T-helper 22 cell (primary cell): ENCODE results near the gene ALOX12.
A peak's percentile ranks its signal among the peaks of the same experiment; 100 is the strongest.

Experiments used
- DNase-seq: peaks from one replicate; pipeline ENCODE4 v3.0.0-alpha.2; 2020; ENCODE audit warnings: low read depth

The ALOX12 gene

DNA sequence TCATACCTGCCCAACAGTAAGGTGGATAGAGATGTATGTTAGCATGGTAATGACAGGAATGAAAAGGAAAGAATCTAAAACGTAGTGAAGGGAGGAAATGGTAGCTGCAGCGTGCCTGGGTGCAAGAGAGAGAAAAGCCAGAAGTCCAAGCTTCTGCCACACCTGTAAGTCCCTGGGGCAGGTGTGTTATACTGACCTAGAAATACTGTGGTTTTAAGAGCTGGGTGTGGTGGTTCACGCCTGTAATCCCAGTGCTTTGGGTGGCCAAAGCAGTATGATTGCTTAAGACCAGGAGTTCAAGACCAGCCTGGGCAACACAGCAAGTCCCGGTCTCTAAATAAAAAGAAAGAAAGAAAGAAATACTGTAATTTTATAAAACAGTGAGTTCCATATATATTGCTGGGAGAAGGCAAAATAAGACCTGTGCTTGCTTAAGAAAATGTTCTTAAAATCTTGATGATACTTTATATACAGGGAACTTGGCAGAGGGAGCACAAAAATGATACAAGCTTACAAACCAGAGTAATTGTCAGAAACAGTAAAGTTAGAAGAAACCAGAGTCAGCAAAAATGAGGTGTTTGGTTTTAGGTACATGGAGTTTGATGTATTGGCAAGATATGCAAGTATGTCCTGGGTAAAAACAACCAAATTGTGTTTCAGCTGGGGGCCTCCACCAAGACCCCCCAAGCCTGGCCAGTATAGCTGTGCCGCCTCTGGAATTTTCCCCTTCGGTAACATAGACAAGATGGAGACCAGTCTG is 6.6 kb downstream of the ALOX12 start:
- no peak for DNase-seq

DNA sequence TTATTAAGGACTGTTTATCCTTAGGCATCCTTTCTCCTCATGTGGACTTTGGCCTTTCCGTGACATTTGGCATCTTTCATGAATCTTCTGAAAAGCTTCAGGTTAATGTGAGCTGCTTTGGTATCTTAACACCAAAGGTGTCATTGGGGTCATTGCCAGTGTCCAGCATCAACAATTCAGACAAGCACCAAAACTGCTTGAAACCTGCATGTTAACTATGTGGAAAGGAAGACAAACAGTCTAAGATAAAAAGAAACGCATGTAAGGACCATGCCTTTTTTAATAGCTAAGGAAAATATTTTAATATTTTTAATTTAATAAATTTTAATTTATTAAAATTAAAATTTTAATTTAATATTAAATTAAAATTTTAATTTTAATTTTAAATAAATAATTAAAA is 7.9 kb downstream of the ALOX12 start:
- no peak for DNase-seq

DNA sequence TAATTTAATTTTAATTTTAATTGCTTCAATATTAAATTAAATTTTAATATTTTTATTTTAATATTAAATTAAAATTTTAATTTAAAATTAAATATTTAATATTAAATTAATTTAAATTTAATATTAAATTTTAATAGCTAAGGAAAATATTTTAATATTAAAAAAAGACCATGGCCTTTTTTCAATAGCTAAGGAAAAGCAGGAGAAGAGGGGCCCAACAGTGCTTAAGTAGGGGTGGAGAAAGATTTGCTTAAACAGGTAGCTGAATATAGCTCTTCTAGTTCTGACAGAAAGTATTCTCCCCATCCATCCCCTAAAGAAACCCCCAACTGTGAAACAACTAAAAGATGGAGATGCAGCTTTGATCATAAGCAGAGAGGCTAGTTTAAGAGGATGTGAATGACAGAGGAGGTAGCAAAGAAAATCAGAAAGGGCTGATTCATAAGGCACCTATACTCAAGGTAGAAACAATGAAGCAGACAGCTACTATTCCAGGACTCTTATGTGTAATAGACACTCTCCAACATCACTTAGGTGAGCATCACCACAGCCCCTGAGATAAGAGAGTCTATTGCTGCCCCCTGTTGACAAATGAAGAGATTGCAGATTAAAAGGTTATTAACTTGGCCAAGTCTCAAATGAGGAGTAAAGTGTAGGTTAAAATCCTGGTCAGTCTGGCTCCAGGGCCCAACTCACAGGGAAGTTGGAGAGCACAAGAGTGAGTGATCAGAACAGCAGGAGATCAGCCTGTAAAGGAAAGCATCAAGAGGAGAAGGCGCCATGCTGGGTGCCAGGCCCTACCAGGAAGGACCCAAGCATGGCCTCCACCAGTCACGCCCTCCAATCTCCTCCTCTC is 8.8 kb downstream of the ALOX12 start:
- DNase-seq = no peak

DNA sequence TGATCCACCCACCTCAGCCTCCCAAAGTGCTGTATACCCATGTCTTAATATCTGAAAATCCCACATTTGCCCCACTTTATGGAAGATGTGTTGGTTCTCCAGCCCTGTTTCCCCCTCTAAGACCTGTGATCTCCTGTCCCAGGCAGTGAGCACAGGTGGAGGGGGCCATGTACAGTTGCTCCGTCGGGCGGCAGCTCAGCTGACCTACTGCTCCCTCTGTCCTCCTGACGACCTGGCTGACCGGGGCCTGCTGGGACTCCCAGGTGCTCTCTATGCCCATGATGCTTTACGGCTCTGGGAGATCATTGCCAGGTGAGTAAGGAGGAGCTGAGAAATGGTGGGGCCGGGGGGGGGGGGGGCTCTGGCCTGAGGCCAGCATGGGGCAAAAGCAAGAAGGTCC is 9.9 kb downstream of the ALOX12 start:
- DNase-seq = no peak

DNA sequence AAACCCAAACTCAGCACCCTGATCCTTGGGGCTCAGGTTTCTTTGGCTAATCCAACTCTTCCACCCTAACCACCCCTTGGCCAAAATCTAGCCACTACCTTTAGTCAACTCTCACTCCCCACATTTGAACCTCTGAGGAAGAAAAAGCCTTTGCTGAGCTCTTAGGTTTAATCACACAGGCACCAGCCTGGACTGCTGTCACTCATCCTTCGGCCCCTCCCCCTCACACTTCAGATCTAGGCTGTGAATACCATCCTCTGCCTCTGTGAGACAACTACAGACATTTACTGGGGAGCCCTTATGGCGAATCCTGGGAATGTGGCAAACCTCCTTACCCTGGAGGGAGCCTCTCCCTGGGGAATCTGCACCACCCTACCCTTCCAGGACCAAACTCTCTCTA is 11.3 kb downstream of the ALOX12 start:
- no peak for DNase-seq

DNA sequence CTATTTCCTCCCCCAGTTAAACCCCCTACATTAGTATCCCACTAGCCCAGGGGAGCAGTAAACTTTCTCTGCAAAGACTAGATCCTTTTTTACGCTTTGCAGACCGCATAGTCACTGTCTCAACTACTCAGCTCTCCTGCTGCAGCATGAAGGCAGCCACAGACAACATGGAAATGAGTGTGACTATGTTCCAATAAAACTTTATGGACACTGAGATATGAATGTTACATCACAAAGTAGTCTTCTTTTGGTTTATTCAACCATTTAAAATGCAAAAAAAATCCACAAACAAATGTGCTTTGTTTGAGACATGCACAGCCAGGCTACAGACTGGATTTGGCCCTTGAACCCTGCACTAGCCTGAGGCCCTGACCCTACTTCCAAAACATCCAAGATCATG is 14.7 kb downstream of the ALOX12 start:
- no peak for DNase-seq

DNA sequence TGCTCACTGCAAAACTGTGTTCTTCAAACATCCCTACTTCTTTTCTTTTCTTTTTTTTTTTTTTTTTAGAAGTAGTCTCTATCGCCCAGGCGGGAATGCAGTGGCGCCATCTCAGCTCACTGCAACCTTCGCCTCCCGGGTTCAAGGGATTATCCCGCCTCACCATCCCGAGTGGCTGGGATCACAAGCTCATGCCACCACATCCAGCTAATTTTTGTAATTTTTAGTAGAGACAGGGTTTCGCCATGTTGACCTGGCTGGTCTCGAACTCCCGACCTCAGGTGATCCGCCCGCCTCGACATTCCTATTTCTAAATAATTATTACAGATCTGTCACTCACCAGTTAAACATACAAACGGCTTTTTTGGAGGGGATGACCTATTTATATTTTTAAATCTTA is 15.6 kb downstream of the ALOX12 start:
- DNase-seq = no peak

DNA sequence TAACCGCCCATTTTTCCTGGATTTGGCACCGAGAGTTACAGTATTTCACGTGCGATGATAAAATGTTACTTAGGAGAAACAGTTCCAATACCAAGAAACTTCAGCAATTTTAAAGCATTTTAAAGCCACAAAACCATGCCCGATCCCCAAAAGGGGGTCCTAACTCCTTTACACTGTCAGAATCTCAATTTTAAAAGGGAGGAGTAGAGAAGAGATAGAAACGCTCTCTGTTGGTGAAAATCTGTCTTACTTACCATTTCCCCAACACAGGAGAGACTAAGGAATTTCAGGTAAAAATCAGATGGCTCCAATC is 16.0 kb downstream of the ALOX12 start:
- no peak for DNase-seq

DNA sequence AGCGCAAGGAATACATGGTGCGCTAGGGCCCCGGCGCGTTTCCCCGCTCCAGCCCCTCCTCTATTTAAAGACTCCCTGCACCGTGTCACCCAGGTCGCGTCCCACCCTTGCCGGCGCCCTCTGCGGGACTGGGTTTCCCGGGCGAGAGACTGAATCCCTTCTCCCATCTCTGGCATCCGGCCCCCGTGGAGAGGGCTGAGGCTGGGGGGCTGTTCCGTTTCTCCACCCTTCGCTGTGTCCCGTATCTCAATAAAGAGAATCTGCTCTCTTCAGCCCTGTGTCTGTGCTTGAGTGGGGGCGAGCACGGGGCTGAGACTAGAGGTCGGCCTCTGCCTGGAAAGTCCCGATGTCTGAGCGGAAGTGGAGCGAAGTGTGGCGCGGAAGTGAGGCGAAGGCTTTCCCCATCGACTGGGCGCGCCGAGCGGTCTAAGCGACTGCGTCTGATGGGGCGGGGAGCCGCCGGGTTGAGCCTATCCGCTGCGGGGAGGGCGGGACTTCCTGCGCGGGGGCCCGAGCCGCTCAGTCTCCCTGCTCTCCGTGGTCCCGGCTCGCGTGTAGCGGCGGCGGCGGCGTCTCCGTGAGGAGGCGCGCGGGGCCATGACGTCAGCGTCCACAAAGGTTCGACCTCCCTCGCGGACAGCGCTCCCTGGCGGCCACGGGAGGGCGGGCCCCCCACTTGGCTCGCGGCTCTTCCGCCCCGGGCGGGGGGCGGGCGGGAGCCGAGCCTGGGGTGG is 18.6 kb downstream of the ALOX12 start:
- DNase-seq = peak; percentile 98

DNA sequence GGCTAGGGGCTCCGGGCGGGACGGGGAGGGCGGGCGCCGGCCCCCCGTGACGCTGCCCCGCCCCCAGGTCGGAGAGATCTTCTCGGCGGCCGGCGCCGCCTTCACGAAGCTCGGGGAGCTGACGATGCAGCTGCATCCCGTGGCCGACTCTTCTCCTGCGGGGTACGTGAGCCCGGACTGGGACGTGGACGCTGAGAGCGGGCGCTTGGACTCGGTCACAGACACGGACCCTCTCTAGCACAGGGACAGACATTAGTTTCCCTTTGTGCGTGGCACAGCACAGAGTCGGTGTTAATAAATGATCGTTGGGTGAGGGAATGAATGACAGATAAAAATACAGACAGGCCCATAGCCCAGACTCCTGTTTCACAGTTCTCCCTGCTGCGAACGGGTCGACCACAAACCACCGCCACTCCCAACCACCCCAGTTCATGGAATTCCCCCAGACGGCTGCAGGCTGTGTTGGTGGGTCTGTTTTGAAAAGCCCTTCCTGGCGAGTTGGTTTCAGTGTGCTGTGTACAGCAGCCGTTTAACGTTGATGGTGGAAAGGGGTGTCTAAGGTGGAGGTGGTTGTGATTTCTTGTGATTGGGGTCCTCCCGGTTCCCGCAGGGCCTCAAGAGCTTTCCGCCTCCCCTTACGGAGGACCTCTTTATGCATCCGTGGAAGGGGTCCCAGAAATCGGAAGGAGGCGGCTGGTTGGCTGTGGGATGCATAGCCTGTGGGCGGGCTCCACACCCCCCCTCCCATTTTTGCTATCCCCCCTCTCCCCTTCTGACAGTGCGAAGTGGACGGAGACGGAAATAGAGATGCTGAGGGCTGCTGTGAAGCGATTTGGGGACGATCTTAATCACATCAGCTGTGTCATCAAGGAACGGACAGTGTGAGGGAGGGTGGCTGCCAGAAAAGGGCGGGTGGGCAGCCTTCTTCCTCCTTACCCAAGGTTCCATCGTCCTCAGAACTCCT is 19.4 kb downstream of the ALOX12 start:
- peak; percentile 84 for DNase-seq

DNA sequence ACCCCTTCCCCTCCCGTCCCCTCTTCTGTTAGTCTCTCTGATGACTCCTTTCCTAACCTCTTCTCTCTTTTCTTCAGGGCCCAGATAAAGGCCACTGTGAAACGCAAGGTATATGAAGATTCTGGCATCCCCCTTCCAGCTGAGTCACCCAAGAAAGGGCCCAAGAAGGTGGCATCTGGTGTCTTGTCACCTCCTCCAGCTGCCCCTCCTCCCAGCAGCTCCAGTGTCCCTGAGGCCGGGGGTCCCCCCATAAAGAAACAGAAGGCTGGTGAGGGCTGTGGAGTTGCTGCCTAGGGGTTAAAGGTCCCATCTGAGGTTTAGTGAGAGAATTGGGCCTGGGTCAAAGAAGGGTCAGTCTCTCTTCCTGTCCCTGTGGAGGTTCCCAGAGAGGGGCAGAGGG is 20.6 kb downstream of the ALOX12 start:
- no peak for DNase-seq

DNA sequence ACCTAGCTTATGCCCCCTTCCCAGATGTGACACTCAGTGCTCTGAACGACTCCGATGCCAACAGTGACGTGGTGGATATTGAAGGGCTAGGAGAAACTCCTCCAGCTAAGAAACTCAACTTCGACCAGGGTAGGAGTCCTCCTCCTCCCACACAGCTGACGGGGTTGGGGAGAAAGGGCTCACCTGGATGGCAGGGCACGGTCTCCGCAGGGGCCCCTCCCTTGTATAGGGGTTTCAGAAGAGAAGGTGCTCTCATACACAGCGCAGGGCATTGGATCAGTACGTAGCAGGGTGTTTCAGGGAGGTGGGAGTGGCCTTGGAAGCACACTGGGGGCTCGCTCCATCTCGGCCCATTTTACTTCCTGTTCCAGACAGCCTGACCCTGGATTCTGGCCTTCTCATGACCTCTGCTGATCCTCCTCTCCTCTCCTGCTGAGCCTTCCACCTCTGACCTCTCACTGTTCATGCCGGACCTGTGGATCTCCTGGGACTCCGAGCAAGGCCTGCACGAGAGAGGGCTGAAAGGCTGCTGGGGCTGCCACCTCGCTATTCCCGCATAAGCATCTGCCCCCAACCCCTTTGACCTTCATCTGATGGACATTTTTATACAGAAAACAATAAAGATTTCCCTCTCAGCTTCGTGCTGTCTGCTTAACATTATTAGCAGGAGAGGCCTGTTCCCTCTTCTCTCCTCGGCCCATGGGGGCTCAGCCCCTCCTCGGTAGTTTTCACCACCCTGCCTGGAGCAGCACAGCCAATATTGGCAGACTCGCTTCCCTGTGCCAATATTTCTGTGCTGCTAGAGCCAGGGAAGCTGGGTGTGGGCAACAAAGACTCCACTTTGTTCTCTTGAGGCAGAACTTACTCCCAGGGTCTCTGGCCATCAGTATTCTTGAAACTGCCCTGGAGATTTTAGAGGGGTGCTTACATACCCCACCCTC is 21.3 kb downstream of the ALOX12 start:
- DNase-seq = no peak

DNA sequence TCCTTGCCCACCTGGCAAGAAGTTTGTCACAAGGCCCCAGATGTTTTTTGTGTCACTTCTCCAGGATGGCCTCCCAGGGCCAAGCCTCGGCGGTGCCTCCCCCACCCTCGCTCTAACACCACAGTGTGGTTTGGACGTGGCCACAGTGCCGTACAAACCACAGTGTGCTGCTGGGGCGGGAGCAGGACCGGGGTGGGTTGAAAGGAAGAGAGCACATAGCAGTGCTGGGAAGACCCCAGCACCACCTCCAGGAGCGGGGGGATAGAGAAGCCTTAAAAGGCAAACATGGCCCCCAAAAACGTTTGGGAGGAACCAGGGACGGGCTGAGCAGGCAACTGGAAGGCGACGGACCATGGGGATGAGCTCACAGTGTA is 22.0 kb downstream of the ALOX12 start:
- no peak for DNase-seq

DNA sequence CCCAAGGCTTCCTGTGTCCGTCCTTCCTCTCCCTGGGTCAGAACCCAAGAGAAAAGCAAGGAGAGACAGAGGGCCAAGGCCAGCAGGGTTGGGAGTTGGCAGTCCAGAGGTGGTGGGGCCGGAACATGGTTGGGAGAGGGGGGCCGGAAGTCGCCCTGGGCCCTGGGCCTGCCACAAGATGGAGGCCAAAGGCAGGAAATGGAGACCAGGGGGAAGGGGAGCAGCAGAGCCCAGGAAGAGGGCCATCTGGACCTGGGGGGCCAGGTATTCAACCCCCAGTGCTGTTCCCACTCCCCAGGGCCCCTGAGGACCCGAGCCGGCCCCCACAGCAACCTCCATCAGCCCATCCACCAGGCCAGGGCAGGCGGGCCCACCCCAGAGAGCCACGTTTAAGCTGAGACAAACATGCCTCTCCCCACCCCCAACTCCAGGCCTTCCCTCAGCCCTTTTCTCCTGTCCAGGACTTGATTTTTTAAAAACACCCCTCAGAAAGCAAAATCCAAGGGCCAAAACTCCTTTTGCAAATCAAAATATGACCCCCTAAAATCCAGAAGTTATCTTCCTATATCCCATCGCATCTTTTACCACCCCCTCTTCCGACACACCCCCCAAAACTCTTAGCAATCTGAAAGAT is 22.6 kb downstream of the ALOX12 start:
- no peak for DNase-seq

DNA sequence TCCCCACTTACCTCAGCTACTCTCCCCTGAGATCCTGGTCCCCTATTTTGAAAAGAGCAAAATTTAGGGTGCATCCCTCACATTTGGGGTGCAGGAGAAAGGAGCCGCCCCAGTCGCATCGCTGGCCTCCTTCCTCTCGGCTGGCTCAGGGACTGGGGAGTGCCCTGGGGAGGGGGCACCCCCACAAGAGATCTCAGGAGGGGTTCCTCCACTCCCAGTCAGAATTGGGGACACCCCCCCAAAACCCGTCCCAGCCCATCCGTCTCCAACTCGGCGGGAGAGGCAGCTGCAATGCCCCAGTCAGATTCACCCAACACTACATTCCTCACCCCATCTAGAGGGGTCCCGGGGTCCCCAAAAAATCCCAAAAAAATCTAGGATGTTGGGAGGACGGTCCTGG is 23.5 kb downstream of the ALOX12 start:
- DNase-seq = no peak

DNA sequence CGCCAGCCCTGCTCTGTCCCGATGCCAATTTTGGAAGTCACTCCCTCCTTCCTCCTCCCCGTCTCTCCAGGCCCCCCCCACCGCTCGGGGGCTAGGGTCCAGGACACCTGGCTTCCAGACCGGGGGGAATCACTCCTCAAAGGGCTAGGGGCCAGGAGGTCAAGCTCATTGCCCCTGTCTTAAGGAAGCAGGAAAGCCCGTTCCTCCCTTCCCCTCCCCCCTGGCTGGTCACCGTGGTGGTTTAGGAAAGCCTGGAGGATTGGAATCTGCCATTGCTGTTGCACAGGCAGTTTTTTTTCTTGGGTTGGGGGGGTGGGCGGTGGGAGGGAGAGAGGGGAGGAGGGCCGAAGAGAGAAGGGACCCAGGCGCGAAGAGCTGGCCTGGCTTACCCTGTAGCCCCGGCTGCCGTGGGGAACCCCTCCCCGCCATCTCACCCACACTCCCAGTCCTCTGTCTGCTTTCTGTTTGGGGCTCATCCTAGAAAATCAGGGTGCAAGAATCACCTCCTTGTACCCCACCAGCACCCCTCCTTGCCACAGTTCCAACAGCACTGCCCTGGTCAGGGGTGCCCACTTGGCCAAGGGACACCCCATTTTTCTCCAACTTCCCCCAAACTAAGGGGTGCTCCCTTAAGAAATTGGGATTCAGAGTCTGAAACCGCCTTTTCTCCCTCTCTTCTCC is 24.1 kb downstream of the ALOX12 start:
- DNase-seq = no peak

DNA sequence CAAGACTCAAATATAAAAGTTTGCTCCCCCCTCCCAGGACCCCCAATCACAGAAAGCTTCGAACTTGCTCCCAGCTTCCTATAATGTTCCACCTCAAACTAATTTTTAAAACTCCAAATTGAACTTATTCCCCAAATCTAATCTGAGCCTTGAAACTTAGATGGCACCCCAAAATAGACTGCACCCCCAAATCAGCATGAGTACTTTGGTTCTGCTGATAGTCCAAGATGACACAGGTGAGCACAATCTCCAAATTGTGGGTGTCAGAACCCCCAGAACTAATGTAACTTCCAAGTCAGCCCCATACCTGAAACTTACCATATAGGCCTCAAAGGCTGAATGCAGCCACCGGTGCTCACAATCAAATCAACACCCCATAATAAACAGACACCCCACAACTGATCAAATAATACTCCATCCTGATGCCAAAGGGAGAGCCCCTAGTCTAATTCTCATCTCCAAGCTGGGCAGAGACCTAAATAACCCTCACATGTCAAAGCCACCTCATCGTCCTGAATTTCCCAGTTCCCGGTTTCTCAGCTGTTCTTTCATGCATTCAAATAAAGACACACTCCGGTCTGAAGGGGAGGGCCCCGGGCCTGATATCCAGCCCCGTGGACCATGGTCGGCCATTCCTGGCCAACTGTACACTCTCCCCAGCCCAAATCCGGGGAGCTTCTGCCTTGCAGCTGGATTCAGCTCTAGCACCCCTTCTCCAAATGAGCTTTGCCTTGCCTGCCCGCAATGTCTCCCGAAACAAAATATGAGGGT is 25.2 kb downstream of the ALOX12 start:
- no peak for DNase-seq

DNA sequence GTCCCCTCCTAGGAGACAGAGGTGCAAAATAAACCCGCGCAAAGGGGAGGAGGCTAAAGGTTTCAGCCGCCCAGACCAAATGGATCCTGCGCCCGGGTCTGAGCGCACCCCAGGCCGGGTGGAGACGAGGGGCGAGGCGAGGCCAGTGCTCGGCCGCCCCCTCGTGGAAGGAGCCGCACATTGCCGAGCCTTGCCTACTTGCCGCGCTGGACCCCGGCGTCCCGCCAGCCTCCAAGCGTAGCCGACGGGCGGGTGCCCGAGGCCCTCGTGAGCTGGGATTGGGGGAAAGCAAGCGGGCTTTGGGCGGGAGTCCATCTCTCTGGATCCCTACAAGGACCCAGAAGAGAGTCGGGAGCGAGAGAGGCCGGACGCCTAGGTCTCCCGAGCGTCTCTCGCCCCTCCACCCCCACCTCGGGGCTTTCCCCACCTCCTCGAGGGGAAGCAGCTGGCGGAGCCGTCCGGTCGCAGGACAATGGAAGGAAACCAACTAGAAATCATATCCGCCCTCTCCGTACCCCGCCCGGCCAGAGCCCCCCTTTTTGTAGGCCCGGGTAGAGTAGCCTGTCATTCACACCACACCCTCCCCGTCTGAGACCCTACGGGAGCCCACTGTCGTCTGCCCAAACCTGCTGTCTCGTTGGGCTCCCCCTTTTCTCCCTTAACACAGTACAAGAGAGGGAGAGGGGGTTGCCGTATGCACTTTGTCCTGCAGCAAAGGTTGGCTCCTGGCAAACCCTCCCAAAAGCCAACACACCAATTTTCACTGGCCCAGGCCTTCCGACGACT is 26.3 kb downstream of the ALOX12 start:
- peak; percentile 46 for DNase-seq
